ENCODE results near the gene TTLL8.
A peak's percentile ranks its signal among the peaks of the same experiment; 100 is the strongest.

The TTLL8 gene

GRCh38 chr22:50016988-50017700 is 41.0 kb downstream of the TTLL8 start:
- no peak for DNase-seq

- DNase-seq = no peak
These were observed 41.6 kb downstream of the TTLL8 start for GRCh38 chr22:50016308-50016987.

GRCh38 chr22:50015451-50016307 is 42.4 kb downstream of the TTLL8 start:
- no peak for DNase-seq

DNA sequence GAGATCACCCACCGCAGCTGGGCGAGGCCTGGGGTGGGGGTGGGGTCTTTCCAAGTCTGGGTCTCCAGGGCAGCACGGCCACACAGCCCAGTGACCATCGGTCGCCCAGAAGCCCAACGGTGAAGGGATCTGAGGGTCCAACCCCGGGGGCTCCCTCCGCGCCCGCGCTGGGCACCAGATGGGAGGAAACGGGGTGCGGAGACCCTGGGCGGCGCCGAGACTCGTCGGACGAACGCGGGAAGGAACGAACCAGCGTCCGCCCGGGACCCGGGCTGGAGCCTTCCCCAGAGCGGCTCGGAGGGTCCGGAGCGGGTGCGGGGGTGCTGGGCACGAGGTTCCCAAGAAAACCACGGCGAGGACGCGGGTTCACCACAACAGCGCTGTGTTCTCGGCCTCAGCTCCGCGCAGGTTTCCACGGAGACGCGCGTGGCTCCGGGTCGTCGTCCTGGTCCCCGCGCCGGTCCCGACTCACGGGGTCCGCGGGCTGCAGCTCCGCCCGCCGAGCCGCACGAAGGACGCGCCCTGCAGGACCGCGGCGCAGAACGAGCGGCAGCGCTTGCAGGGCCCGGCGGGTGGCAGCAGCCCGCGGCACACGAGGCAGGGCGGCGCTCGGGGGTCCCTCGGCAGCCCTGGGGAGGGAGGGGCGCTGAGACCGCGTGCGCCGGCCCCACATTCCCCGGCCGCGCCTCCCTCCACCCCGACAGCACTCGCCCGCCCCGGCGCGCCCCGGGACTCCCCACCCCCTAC is 43.3 kb downstream of the TTLL8 start:
- DNase-seq = no peak

- DNase-seq = no peak
These were observed 44.0 kb downstream of the TTLL8 start for GRCh38 chr22:50014053-50014501.

DNA sequence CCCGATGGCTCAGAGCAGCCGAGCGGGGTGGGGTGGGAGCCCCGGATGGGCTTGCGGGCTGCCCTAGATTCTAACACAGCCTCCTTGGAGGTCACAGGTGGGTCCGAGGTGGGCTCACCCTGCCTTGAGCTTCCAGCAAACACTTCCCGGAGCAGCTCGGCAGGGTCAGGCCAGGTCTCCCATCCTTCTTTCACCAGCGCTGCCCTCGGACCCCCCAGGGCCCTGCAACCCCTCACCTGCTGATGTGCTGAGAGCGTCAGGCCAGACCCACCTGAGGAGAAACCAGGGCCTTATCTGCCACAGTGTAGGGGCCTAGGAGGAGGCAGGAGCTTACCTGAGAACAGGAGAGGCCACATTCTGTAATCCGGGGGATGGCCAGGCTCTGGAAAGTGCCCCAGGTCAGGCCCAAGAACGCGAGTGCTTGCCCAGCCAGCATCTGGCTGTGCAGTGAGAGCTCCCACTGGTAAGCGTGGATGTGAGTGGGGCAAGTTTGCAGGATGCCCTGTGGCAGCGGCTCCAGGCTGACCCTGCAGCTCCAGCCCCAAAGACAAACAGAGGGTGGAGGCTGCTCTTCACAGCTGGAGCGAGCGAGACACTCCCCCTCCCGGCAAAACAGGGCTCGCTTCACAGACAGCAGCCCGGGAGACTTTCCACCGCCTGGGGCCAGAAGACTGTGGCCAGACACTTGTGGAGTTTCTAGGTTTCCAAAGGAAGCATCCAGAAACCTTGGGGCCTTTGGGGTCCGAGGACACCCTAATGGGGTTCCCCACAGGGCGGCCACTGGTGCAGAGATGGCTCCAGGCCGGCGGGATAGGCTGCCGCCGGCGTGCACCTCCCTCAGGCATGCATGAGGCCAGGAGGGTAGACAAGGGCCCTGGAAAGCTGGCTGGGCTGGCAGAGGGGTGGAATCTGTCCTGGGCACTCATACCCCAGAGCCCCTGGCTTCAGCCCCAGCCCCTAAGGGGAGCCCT is 45.6 kb downstream of the TTLL8 start, which contains the start of gene IL17REL:
IL17REL (minus strand) TSS at position 555 of the 971 bp plus-strand sequence; CDS start at position 436, 119 bp downstream.
- no peak for DNase-seq

- peak; percentile 45 for DNase-seq
These were observed 46.5 kb downstream of the TTLL8 start for GRCh38 chr22:50011447-50012210.

- DNase-seq = no peak
These were observed 47.2 kb downstream of the TTLL8 start for GRCh38 chr22:50010676-50011446.

- no peak for DNase-seq
These were observed 48.1 kb downstream of the TTLL8 start for GRCh38 chr22:50009765-50010675.

DNA sequence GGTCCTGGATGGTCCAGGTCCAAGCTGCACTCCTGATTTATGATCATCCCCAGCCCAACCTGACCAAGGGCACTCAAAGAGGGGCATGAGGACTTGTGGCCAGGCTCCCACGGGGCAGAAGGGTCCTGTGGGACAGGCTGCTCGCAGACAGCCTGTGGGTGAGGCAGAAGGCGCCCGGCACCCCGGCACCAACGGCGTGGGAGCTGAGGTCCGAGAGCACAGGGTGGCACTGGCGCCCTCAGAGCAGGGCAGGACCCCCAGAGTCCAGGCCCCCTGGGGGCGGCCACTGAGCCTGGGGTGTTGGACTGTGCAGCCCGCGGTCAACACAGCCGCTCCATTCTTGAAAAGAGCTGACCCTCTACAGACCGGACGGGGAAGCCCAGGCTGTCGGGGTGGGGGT is 48.8 kb downstream of the TTLL8 start:
- no peak for DNase-seq

GRCh38 chr22:50008151-50009040 is 49.7 kb downstream of the TTLL8 start:
- peak; percentile 69 for DNase-seq

DNA sequence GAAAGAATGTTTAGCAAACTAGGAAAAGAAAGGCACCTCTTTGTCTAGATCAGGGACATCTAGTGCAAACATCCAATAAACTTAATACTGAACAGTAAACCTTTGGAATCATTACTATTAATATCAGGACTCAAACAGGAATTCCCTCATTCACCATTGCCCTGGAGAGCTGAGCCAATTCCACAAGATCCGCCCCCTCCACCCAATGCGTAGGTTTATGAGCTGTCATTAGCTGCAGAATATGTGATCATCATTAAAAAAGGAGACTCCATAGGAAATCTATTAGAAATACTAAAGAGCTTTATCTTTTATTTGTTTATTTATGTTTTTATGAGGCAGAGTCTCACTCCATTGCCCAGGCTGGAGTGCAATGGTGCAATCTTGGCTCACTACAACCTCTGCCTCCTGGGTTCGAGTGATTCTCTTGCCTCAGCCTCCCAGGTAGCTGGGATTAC is 51.0 kb downstream of the TTLL8 start:
- DNase-seq = no peak

DNA sequence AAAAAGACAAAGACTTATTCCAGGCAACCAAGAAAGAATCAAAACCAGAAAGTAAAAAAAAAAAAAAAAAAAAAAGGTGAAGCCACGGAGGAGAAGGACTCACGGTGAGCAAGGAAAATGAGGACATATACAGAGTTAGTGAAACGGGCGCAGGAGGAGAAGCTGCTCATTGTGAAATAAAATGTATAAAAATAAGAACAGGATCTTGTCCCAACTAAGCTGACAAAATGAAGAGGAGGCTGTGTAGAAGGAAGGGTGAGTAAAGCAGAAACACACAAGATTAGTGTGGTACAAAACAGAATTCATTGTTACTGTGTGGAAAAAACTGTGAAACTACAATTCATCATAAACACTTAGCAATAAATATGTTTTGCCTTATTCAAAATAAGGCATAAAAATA is 53.2 kb downstream of the TTLL8 start:
- DNase-seq = no peak

GRCh38 chr22:50002791-50003190 is 55.3 kb downstream of the TTLL8 start:
- no peak for DNase-seq

- DNase-seq = no peak
These were observed 56.5 kb downstream of the TTLL8 start for GRCh38 chr22:50001388-50002231.

- no peak for DNase-seq
These were observed 57.3 kb downstream of the TTLL8 start for GRCh38 chr22:50000587-50001387.
